NCI-H1930 (cell line): ENCODE measurements around the gene ADCYAP1.
A peak's percentile ranks its signal among the peaks of the same experiment; 100 is the strongest.
"Not testable (repeated sequence)": the region's sequence is repeated elsewhere in the genome, so short reads cannot be mapped to it uniquely, and the experiment has no call there.

Experiments used
- DNase-seq, 2 experiments: peaks; one replicate each; lab custom pipeline; 2025; lab: John Stamatoyannopoulos, UW

The ADCYAP1 gene

GRCh38 chr18:904218-905090 is at the start of gene ADCYAP1:
Gene ADCYAP1 (plus strand): TSS chr18:904871. CDS start chr18:905387, 516 bp downstream.
- DNase-seq, result no peak

DNA sequence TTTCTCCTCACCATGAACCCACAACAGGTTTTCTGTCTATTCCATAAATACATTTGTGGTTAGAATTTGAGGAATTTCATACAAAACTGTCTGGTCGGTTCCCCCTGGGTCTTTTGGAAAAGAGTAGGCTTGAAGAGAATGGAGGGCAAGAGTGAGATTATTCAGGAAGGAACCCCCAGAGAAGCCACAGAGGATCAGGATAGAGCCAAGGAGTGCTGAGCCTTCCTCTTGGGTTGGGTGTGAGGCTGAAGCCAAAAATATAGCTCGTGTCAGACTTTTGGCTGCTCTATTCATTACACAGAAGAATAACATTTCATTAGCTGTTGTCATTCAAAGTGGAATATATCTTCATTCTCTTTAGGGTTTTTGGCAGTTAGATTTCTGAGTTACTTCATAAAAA is 46.7 kb upstream of the ADCYAP1 start:
- no peak for DNase-seq

- DNase-seq, result peak; percentile 28 to 39
Measured at GRCh38 chr18:864872-865273, 39.8 kb upstream of the ADCYAP1 start.

GRCh38 chr18:867257-867656 is 37.4 kb upstream of the ADCYAP1 start:
- no peak for DNase-seq

DNA sequence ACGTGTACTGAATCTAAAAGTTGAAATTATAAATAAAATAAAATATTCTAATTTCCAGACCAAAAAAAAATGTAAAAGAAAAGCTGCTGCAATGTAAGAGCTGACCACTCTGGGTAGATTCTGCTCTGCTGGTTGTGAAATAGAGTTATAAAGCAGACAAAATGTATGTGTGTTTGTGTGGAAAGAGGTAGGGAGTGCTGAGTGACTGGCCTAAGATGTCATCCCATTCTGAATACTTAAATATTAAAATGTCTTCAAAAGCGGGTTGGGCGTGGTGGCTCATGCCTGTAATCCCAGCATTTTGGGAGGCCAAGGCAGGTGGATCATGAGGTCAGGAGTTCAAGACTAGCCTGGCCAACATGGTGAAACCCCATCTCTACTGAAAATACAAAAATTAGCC is 31.2 kb upstream of the ADCYAP1 start:
- DNase-seq, result not testable (repeated sequence)

- DNase-seq, result no peak
Measured at GRCh38 chr18:875912-876311, 28.8 kb upstream of the ADCYAP1 start.

GRCh38 chr18:877238-877637 is 27.4 kb upstream of the ADCYAP1 start:
- no peak for DNase-seq

GRCh38 chr18:886076-886475 is 18.6 kb upstream of the ADCYAP1 start:
- DNase-seq, result no peak

DNA sequence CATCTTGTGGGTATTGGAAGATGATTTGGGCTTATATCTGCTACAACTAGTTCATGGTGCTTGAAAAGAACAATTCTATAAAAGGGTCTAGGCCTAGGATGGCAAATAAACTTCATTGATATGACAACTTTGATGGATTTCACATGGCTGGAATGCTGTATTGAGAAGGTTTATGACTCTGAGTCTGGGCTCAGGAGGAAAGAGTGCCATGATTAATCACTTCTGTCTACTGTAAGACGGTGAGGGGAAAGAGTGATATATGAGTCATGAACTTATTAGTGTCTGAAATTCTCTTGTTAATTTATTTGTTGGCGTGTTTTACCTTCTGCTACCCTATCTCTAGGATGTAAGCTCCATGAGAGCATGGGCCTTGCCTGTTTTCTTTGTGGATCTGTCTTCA is 17.0 kb upstream of the ADCYAP1 start:
- no peak for DNase-seq

GRCh38 chr18:892316-892715 is 12.4 kb upstream of the ADCYAP1 start:
- DNase-seq, result no peak

GRCh38 chr18:896315-896714 is 8.4 kb upstream of the ADCYAP1 start:
- no peak for DNase-seq

DNA sequence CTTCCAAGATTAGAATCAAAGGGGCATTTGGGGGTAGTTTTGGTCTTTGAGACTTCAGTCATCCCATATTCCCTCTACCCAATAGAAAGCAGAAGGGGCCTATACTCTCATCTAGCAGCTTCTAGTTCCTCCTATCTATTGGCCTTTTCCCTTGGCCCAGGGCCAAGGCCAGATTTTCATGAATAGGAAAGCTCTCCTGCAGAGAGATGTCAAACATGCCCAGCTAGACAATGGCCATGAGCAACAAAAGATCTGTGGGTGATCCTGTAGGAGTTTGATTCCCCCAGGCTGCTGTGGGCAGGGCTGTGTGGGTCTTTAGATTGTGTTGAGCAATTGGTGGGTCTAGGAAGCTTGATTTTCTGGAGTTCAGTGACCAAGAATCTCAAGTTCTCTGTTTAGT is 2.9 kb upstream of the ADCYAP1 start:
- no peak for DNase-seq

GRCh38 chr18:902229-902628 is 2.4 kb upstream of the ADCYAP1 start:
- no peak for DNase-seq

GRCh38 chr18:903701-904100 is 970 bp upstream of the ADCYAP1 start:
- DNase-seq, result no peak

DNA sequence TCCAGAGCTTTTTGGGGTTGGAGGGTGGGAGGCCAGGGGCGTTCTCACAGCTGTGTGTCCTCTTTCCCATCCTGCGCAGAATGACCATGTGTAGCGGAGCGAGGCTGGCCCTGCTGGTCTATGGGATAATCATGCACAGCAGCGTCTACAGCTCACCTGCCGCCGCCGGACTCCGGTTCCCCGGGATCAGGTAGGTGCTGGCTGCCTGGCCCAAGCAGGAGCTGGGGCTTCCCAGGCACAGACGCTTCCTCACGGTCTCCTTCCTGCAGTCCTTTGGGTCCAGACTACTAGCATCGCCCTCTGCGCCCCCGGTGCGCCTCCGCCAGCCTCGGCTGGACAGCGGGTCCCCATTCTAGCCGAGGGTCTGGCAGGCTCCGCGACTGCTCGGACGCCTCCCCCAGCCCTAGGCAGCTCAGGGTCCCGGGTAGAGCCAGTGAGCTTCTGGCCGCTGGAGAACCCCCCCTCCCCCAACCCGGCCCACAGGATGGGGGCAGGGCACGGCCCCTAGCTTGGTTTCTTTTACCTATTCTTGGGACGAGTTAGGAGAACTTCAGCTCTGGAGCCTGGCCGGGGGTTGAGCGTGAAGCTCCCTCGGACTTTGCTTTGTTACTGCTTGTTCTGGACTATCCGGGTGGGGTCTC is 756 bp downstream of the ADCYAP1 start:
- no peak for DNase-seq

DNA sequence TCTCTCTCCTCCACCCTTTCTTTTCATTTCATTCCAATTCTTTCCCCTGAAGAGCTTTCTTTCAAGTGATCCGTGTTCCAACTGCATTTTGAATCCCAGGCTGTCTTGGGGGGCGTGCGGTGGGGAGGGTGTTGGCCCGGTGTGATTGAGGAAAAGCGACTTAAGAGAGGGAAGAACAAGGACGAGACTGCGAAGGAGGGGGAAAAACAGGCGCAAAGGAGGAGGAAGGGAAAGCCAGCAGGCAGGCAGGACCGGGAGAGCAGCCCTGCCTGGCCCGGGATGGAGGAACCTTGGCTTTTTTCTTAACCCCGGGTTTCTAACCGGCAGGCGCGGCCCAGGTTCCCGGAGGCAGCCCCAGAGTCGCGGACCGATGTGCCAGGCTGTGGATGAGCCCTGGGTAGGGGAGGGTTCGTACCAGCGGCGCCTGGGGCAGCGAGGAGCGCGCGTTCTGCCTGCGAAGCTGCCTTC is 1.3 kb downstream of the ADCYAP1 start:
- no peak for DNase-seq

GRCh38 chr18:906416-907114 is 1.9 kb downstream of the ADCYAP1 start:
- DNase-seq, result peak in 1 of 2 experiments; percentile 9

DNA sequence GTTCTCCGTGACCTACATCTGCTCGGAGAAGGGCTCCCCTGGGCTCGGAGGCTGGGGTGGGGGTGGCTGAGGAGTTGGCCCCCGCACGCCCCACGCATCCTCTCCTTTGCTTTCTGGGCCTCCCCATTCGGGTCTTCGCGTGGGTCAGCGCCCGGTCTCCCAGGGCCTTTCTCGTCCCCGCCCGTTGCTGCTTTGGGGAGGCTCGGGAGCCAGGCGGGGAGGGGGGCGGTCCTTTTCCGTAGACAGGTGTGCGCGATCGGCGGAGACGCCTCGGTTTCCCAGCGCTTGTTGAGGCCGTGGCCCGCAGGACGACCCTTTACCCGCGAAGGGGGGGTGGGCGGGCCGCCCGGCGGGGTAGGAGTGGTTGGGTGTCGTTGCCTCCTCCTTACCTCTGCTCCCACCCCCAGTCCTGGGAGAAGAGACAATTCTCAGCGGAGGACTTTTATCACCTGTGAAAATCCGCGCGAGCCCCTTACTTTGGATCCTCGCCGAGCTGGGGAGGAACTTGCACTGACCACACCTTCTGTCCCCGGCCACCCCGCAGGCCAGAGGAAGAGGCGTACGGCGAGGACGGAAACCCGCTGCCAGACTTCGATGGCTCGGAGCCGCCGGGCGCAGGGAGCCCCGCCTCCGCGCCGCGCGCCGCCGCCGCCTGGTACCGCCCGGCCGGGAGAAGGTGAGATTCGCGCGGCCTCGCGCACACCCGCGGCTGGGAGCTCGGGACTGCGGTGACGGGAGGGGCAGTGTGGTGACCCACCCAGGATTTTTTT is 2.6 kb downstream of the ADCYAP1 start:
- no peak for DNase-seq

GRCh38 chr18:907885-908757 is 3.5 kb downstream of the ADCYAP1 start:
- no peak for DNase-seq

- peak in 1 of 2 experiments; percentile 5 for DNase-seq
Measured at GRCh38 chr18:908758-909724, 4.4 kb downstream of the ADCYAP1 start.
